ENCODE data around the gene BNIP5.

The BNIP5 gene

GRCh38 chr6:36352477-36353157 lies 15.9 kb upstream of the BNIP5 start:
- no peak for DNase-seq (ENCODE audit: low spot score)
- TF ChIP-seq CTCF (IDR thresholded peaks at IDR 0.05; ENCODE audit: extremely low read depth, insufficient read depth, missing control alignments) = no peak
- in situ Hi-C loops (cut with MboI; ENCODE audit: low pct_unique_long_range_greater_than_20kb, low sequenced_read_pairs, unreplicated experiment) = loop anchor here (10.0 kb wide), 1 partner anchor 58 kb away; no protein-coding TSS in a partner anchor

- in situ Hi-C loops (cut with MboI; ENCODE audit: low pct_unique_long_range_greater_than_20kb, low sequenced_read_pairs, unreplicated experiment) = loop anchor here (10.0 kb wide), 1 partner anchor 56 kb away; no protein-coding TSS in a partner anchor
- DNase-seq (ENCODE audit: low spot score) = no peak
- TF ChIP-seq CTCF (IDR thresholded peaks at IDR 0.05; ENCODE audit: extremely low read depth, insufficient read depth, missing control alignments) = no peak
These were observed 14.2 kb upstream of the BNIP5 start for GRCh38 chr6:36350681-36351571.

DNA sequence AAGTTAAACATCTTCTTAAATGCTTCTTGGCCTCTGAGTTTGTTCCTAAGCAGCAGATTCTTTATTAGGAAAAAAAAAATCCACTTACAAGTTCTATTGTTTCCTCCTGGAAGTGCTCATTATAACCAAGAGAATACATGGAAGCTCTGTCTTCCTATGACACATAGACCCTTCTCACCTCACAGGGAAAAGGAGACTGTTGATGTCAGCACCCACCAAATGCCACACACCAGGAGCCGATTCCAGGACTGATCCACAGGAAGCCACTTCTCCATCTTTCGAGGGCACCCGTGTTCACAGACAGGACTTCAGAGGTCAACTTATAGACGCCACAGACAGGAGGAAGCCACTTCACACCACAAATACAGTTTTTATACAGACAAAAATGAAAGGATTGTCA lies 13.4 kb upstream of the BNIP5 start:
- no peak for TF ChIP-seq CTCF (IDR thresholded peaks at IDR 0.05; ENCODE audit: extremely low read depth, insufficient read depth, missing control alignments)
- no peak for DNase-seq (ENCODE audit: low spot score)
- in situ Hi-C loops (cut with MboI; ENCODE audit: low pct_unique_long_range_greater_than_20kb, low sequenced_read_pairs, unreplicated experiment) = loop anchor here (10.0 kb wide), 1 partner anchor 55 kb away; no protein-coding TSS in a partner anchor

GRCh38 chr6:36349240-36349639 lies 12.6 kb upstream of the BNIP5 start:
- in situ Hi-C loops (cut with MboI; ENCODE audit: low pct_unique_long_range_greater_than_20kb, low sequenced_read_pairs, unreplicated experiment) = loop anchor here (10.0 kb wide), 1 partner anchor 224 kb away; no protein-coding TSS in a partner anchor
- TF ChIP-seq CTCF (IDR thresholded peaks at IDR 0.05; ENCODE audit: extremely low read depth, insufficient read depth, missing control alignments) = no peak

GRCh38 chr6:36347621-36348020 lies 10.9 kb upstream of the BNIP5 start:
- no peak for DNase-seq (ENCODE audit: low spot score)
- in situ Hi-C loops (cut with MboI; ENCODE audit: low pct_unique_long_range_greater_than_20kb, low sequenced_read_pairs, unreplicated experiment) = loop anchor here (10.0 kb wide), 1 partner anchor 223 kb away; no protein-coding TSS in a partner anchor
- no peak for TF ChIP-seq CTCF (IDR thresholded peaks at IDR 0.05; ENCODE audit: extremely low read depth, insufficient read depth, missing control alignments)

More at GRCh38 chr6:36349240-36349639, 12.6 kb upstream of the BNIP5 start:
- DNase-seq (ENCODE audit: low spot score) = no peak

GRCh38 chr6:36346486-36347273 lies 10.0 kb upstream of the BNIP5 start:
- no peak for TF ChIP-seq CTCF (IDR thresholded peaks at IDR 0.05; ENCODE audit: extremely low read depth, insufficient read depth, missing control alignments)
- no peak for DNase-seq (ENCODE audit: low spot score)
- in situ Hi-C loops (cut with MboI; ENCODE audit: low pct_unique_long_range_greater_than_20kb, low sequenced_read_pairs, unreplicated experiment) = loop anchor here (10.0 kb wide), 1 partner anchor 222 kb away; no protein-coding TSS in a partner anchor
